ENCODE measurements around the gene FAN1.
"Not testable (repeated sequence)": the region's sequence is repeated elsewhere in the genome, so short reads cannot be mapped to it uniquely, and the experiment has no call there.

FAN1 gene

DNA sequence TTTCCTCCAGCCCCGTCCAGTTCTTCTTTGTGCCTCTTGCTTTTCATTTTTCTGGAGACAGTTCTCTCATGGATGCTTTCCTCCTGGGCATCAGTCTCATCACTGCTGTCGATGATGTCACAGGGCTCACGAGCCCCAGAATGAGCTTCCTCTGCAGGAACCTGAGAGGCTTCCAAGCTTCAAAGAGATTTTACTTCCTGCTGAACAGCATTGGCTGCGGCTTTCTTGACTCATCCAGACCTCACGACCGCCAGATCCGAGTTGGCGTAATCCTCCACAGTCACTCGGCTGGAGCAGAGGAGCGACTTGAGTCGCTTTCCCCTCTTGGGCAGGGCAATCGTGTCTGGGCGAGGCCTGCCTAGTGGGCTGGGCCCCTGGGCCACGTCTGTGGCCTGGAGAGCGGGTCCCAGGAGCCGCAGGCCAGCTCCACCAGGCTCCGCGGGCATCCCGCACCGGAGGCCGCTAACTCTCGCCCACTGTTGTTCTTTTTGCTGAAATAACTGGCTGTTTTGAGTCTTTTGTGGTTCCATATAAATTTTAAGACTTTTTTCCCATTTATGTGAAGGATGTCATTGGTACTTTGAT lies 20.8 kb upstream of the FAN1 start:
- no peak overlapping the region for H3K4me3 ChIP-seq (ENCODE audit: low read length)
- DNase-seq (ENCODE audit: low read depth): no peak
- TF ChIP-seq, protein P1, sequence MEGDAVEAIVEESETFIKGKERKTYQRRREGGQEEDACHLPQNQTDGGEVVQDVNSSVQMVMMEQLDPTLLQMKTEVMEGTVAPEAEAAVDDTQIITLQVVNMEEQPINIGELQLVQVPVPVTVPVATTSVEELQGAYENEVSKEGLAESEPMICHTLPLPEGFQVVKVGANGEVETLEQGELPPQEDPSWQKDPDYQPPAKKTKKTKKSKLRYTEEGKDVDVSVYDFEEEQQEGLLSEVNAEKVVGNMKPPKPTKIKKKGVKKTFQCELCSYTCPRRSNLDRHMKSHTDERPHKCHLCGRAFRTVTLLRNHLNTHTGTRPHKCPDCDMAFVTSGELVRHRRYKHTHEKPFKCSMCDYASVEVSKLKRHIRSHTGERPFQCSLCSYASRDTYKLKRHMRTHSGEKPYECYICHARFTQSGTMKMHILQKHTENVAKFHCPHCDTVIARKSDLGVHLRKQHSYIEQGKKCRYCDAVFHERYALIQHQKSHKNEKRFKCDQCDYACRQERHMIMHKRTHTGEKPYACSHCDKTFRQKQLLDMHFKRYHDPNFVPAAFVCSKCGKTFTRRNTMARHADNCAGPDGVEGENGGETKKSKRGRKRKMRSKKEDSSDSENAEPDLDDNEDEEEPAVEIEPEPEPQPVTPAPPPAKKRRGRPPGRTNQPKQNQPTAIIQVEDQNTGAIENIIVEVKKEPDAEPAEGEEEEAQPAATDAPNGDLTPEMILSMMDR (conservative IDR thresholded peaks at IDR 0.05; ENCODE audit: low read depth, low read length): no peak

DNA sequence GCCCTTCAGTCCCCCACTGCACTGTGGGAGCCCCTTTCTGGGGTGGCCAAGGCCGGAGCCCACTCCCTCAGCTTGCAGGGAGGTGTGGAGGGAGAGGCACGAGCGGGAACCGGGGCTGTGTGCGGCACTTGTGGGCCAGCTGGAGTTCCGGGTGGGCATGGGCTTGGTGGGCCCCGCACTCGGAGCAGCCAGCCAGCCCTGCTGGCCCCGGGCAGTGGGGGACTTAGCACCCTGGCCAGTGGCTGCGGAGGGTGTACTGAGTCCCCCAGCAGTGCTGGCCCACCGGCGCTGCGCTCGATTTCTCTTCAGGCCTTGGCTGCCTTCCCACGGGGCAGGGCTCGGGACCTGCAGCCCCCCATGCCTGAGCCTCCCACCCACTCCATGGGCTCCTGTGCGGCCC lies 20.0 kb upstream of the FAN1 start:
- not testable (repeated sequence) for DNase-seq (ENCODE audit: low read depth); H3K4me3 ChIP-seq (ENCODE audit: low read length)

DNA sequence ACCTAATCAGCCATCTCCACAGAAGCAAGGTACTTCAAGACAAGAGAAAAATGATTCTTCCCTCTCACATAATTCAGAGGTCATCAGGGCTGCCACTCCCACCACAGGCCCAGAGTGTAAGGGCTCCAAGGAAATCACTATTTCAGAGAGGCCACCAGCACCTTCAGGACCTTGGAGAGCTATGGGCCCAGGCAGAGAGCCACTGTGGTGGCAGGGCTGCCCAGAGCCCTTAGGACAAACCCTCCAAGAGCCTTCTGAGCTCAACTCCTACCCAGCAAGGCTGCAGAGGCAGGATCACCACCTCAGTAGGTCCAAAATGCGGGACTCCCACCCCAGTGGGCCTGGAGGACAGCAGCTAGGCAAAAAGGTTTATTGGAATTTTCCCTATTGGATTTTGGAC lies 17.9 kb upstream of the FAN1 start:
- DNase-seq (ENCODE audit: low read depth): no peak
- TF ChIP-seq, protein P1 (conservative IDR thresholded peaks at IDR 0.05; ENCODE audit: low read depth, low read length): no peak

DNA sequence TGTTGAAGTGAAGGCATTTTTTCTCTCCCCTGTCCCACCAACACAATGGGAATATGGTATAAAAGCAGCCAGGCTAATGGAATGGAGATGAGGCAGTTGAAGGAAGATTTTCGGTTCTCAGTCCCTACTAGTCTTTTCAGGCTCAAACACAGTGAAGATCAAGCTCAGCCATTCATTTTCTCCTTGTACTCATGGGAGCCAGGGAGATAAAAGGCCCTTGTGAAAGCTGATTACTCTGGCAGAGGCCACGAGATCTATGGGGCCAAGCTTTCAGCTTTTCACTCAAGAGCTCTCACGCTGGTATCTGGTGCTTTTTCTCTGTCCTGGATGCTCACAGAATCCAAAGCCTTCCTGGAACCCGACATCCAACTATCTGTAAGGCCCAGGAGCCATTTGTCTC lies 14.5 kb upstream of the FAN1 start:
- TF ChIP-seq, protein P1 (conservative IDR thresholded peaks at IDR 0.05; ENCODE audit: low read depth, low read length): no peak
- no peak overlapping the region for H3K4me3 ChIP-seq (ENCODE audit: low read length)
- no peak for DNase-seq (ENCODE audit: low read depth)

More for the DNA sequence above, 17.9 kb upstream of the FAN1 start:
- no peak overlapping the region for H3K4me3 ChIP-seq (ENCODE audit: low read length)

DNA sequence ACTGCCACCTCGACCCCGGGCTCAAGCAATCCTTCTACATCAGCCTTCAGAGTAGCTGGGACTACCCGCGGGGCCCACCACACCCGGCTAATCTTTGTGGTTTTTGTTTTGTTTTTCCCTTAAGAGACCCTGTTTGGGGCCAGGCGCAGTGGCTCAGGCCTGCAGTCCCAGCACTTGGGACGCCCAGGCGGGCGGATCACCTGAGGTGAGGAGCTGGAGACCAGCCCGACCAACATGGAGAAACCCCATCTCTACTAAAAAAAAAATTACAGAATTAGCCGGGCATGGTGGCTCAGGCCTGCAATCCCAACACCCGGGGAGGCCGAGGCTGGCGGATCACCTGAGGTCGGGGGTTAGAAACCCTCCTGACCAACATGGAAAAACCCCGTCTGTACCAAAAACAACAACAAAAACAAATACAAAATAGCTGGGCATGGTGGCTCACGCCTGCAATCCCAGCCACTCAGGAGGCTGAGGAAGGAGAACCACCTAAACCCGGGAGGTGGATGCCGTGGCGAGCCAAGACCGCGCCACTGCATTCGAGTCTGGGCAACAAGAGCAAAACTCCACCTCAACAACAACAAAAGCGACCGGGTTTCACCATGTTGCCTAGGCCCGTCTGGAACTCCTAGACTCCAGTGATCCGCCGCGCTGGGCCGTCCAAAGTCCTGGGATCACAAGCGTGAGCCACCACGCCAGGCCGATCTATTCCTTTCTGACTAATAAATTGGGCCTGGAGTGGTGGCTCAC lies 8.1 kb upstream of the FAN1 start:
- TF ChIP-seq, protein P1 (conservative IDR thresholded peaks at IDR 0.05; ENCODE audit: low read depth, low read length): no peak
- DNase-seq (ENCODE audit: low read depth): no peak
- no peak overlapping the region for H3K4me3 ChIP-seq (ENCODE audit: low read length)

DNA sequence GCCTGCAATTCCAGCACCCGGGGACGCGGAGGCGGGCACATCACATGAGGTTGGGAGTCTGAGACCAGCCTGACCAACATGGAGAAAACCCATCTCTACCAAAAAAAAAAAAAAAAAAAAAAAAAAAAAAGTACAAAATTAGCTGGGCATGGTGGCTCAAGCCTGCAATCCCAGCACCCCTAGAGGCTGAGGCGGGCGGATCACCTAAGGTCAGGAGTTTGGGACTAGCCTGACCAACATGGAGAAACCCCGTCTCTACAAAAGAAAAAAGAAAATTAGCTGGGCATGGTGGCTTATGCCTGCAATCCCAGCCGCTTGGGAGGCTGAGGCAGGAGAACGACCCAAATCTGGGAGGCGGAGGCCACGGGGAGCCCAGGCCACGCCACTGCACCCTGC lies 7.5 kb upstream of the FAN1 start:
- DNase-seq (ENCODE audit: low read depth): no peak
- TF ChIP-seq, protein P1 (conservative IDR thresholded peaks at IDR 0.05; ENCODE audit: low read depth, low read length): no peak
- no peak overlapping the region for H3K4me3 ChIP-seq (ENCODE audit: low read length)

DNA sequence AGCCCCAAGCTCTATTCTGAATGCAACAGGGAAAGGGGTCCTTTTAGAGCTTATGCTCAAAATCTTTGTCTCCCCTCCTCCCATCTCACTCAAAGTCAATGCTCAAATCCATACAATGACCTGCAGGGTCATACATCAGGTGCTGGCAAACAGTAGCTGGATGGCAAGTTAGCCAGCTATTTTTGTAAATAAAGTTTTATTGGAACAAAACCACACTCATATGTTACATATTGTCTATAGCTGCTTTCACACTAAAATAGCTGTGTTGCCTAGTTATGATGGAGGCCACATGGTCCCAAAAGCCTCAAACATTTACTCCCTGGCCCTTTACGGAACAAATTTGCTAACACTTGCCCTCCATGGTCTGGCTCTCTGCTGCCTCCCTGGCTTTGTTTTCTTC lies 1.8 kb upstream of the FAN1 start:
- no peak for DNase-seq (ENCODE audit: low read depth)
- H3K4me3 ChIP-seq (ENCODE audit: low read length): no peak overlapping the region
- TF ChIP-seq, protein P1 (conservative IDR thresholded peaks at IDR 0.05; ENCODE audit: low read depth, low read length): no peak
